Measurements from ENCODE around the gene AUTS2. TPM values are rescaled to one million over a fixed set of nuclear protein-coding genes. Genes with fewer than 3 reads are reported as not detected.

The AUTS2 gene
- total RNA-seq, 3 donors from 2014 or later = 31.5 to 94.3 (median 81.3) TPM

DNA sequence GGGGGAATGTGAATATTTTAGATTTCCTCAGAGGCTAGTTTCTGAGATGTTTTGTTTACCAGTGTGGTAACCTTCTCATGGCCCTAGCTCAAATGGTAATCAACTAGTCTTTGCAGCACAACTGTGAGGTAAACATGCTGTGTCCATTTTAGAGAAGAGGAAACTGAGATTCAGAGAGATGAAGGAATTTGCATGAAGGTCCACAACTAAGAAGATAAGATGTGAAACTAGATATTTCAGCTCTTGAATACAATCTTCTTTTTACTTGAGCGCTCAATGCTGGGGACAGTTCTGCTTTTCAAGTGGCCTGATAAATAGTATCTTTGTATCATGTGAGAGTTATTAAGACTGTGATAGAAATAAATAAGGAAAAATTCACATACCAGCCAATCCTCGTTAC lies 245.4 kb downstream of the AUTS2 start:
- H3K27ac ChIP-seq = no peak overlapping the region

DNA sequence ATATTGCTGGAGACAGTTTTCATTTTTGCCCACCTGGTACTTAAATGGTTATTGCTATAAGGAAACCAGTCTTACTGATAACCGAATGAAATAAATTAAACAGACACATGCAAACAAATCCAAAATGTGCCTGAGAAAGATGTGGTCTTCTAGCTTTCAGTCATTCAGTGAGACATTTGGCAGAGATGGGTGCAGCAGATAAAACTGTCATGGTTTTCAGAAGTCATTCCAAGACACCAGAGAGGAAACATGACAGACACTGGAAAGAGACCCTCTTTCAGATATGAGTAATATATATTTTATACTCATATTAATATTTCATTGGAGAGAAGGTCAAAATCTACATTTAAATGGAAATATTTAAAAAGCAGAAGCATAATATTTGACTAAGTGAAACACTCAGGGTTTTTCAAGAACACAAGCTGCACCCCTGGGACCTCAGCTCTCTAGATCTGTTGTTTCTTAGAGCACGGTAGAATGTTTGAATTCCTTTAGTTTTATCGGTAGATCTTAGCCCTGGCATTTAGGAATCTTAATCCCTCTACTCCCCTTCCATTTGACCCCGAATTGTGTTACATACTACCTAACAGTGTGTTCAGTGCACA lies 246.1 kb downstream of the AUTS2 start:
- no peak overlapping the region for H3K4me3 ChIP-seq
- H3K9me3 ChIP-seq = no peaks in the 10 kb centered on the region
- intact Hi-C loops (cut with DNase I; ENCODE audit: low total_unique reads) = no loop called here
- H3K27me3 ChIP-seq = no peaks in the 10 kb centered on the region
- peaks cover 0 to 4% of the 10 kb centered on the region in 2 donors for H3K4me1 ChIP-seq
- TF ChIP-seq POLR2AphosphoS5 (IDR thresholded peaks at IDR 0.05) (no peak), POLR2A (IDR thresholded peaks at IDR 0.05) (no peak)
- TF ChIP-seq, protein P1, sequence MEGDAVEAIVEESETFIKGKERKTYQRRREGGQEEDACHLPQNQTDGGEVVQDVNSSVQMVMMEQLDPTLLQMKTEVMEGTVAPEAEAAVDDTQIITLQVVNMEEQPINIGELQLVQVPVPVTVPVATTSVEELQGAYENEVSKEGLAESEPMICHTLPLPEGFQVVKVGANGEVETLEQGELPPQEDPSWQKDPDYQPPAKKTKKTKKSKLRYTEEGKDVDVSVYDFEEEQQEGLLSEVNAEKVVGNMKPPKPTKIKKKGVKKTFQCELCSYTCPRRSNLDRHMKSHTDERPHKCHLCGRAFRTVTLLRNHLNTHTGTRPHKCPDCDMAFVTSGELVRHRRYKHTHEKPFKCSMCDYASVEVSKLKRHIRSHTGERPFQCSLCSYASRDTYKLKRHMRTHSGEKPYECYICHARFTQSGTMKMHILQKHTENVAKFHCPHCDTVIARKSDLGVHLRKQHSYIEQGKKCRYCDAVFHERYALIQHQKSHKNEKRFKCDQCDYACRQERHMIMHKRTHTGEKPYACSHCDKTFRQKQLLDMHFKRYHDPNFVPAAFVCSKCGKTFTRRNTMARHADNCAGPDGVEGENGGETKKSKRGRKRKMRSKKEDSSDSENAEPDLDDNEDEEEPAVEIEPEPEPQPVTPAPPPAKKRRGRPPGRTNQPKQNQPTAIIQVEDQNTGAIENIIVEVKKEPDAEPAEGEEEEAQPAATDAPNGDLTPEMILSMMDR (IDR thresholded peaks at IDR 0.05) = no peak
- no peak for DNase-seq (ENCODE audit: low spot score in 2 of 2)
- no peak overlapping the region for H3K27ac ChIP-seq
- H3K36me3 ChIP-seq = no peaks in the 10 kb centered on the region

More for the DNA sequence above, 245.4 kb downstream of the AUTS2 start:
- Histone ChIP-seq H3K4me1 (peaks cover 0 to 4% of the 10 kb centered on the region in 2 donors), H3K27me3 (no peaks in the 10 kb centered on the region), H3K9me3 (no peaks in the 10 kb centered on the region), H3K36me3 (no peaks in the 10 kb centered on the region), H3K4me3 (no peak overlapping the region)
- no peak for DNase-seq (ENCODE audit: low spot score in 2 of 2)
- intact Hi-C loops (cut with DNase I; ENCODE audit: low total_unique reads) = no loop called here
- TF ChIP-seq, protein P1 (IDR thresholded peaks at IDR 0.05) = no peak
- TF ChIP-seq POLR2AphosphoS5 (IDR thresholded peaks at IDR 0.05) (no peak), POLR2A (IDR thresholded peaks at IDR 0.05) (no peak)

DNA sequence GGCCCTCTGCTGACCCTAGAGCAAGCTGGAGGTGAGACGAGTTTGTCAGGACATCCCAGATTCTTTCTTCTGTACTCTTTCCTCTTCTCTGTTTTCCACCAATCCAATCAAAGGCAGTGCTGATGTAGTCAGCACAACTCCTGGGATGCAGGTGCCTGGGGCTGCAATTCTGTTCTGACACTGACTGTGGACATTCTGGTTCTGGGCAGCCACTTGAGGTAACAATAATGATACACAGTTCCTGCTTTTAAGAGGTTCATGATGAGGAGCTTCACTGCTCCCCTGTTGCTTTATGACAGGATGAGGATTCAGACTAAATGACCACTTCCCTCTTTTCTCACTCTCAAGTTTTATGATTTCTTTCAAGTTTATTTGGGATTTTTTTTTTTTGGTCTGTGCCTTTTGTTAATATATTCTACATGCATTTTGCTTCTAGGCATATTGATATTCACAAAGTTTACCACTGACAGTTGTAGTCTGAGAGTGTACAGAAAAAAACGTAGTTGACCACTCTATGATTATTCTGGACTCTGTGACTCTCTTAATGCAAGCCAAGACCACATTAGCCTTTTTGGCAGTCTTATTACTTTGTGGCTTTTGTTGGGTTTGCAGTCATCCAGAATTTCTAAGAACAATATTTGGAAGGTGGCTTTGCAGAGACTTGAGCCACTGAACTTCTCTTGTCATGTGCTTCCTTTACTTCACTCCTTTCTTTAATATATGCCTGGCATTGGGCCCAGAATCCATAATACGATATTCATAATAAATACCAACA lies 247.6 kb downstream of the AUTS2 start:
- peak in 1 of 2 donors; percentile 18 for DNase-seq (ENCODE audit: low spot score in 2 of 2)

DNA sequence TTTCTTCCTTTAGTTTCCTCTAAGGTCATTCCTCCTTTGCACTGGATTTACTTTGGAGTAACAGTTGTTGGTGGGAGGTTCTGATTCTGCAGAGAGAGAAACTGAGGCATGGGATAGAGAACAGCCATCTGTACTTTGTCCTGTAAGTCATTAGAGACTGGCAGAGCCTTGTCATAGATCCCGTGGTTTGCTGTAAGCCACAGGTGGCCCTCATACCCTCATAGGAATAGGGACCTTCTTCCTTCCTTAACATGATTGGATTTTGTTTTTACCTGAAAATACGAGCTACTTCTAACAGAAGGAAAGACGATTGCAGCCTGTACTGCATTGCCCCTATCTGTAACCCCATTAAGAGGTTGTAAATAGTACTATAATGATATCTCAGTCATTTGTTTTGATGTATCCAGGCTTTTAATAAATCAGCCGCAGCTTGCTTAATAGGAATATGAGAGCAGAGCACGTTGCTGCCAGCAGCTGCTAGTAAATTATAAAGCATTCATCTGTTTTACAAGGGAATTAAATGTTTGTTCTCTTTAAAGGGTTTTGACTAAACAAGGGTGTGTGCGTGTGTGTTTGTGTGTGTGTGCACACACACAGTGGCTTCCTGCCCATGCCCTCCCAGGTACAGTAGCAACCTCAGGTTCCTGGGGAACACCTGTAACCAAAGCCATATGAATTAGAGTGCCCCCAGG lies 249.8 kb downstream of the AUTS2 start:
- peaks cover 0 to 4% of the 10 kb centered on the region in 2 donors for H3K4me1 ChIP-seq
- H3K27ac ChIP-seq = no peak overlapping the region
- H3K27me3 ChIP-seq = no peaks in the 10 kb centered on the region
- intact Hi-C loops (cut with DNase I; ENCODE audit: low total_unique reads) = no loop called here
- no peak for DNase-seq (ENCODE audit: low spot score in 2 of 2)
- no peak overlapping the region for H3K4me3 ChIP-seq
- H3K9me3 ChIP-seq = no peaks in the 10 kb centered on the region
- no peak for TF ChIP-seq POLR2A (IDR thresholded peaks at IDR 0.05)
- TF ChIP-seq, protein P1 (IDR thresholded peaks at IDR 0.05) = no peak
- TF ChIP-seq POLR2AphosphoS5 (IDR thresholded peaks at IDR 0.05) = no peak
- H3K36me3 ChIP-seq = no peaks in the 10 kb centered on the region

More for the DNA sequence above, 247.6 kb downstream of the AUTS2 start:
- Histone ChIP-seq H3K4me3 (no peak overlapping the region), H3K9me3 (no peaks in the 10 kb centered on the region), H3K27me3 (no peaks in the 10 kb centered on the region), H3K27ac (no peak overlapping the region), H3K4me1 (peaks cover 0 to 4% of the 10 kb centered on the region in 2 donors), H3K36me3 (no peaks in the 10 kb centered on the region)
- intact Hi-C loops (cut with DNase I; ENCODE audit: low total_unique reads) = no loop called here
- no peak for TF ChIP-seq POLR2A (IDR thresholded peaks at IDR 0.05)
- TF ChIP-seq, protein P1 (IDR thresholded peaks at IDR 0.05) = no peak
- no peak for TF ChIP-seq POLR2AphosphoS5 (IDR thresholded peaks at IDR 0.05)

All from breast epithelium (tissue), 4 donors.